Calu3 (cell line): ENCODE results near the gene MYRFL. TPM values are rescaled to one million over a fixed set of nuclear protein-coding genes. Genes with fewer than 3 reads are reported as not detected.
A peak's percentile ranks its signal among the peaks of the same experiment; 100 is the strongest.
"Not testable (repeated sequence)": the region's sequence is repeated elsewhere in the genome, so short reads cannot be mapped to it uniquely, and the experiment has no call there.

Experiments used
- BruUV-seq: library from RNA; stranded (reverse); fragments of 400-500 nt; replicated peaks from 2 replicates; lab custom pipeline; 2021; lab: Mats Ljungman, UMichigan
- CTCF ChIA-PET: fragments of 300-600 bp; sonication (Branson Sonifier 250); formaldehyde crosslinking; loops from one replicate; lab custom pipeline; 2022; ENCODE audit warnings: antibody characterized with exemption; lab: Charles Lee
- DNase-seq: peaks from one replicate; pipeline ENCODE4 v3.0.0; 2022
- H3K27ac Mint-ChIP-seq: one replicate; pipeline ENCODE4 v1.8.0; 2022; ENCODE audit warnings: mixed read lengths; ENCODE audit not compliant: unreplicated experiment
- H3K27me3 Mint-ChIP-seq: one replicate; pipeline ENCODE4 v1.8.0; 2022; ENCODE audit warnings: mixed read lengths; ENCODE audit not compliant: unreplicated experiment
- H3K36me3 Mint-ChIP-seq: one replicate; pipeline ENCODE4 v1.8.0; 2022; ENCODE audit warnings: mild to moderate bottlenecking, moderate library complexity, mixed read lengths; ENCODE audit not compliant: insufficient read depth, unreplicated experiment
- H3K4me1 Mint-ChIP-seq: one replicate; pipeline ENCODE4 v1.8.0; 2022; ENCODE audit warnings: mild to moderate bottlenecking, low read depth, mixed read lengths; ENCODE audit not compliant: unreplicated experiment
- H3K4me3 Mint-ChIP-seq: one replicate; pipeline ENCODE4 v1.8.0; 2022; ENCODE audit warnings: mild to moderate bottlenecking, low read depth, moderate library complexity, mixed read lengths; ENCODE audit not compliant: unreplicated experiment
- H3K9me3 Mint-ChIP-seq: one replicate; pipeline ENCODE4 v1.8.0; 2022; ENCODE audit warnings: low read depth, mixed read lengths; ENCODE audit not compliant: unreplicated experiment
- CTCF ChIP-seq: fragments of 200-600 bp; IDR thresholded peaks from one replicate; pipeline ENCODE4 v1.8.0; 2022; ENCODE audit warnings: antibody characterized with exemption; ENCODE audit not compliant: unreplicated experiment
- intact Hi-C: fragments of 100-400 bp; cut with micrococcal nuclease; formaldehyde crosslinking; loops from one replicate; pipeline ENCODE4 v1.10.0; 2022; ENCODE audit not compliant: unreplicated experiment
- total RNA-seq: library from RNA; stranded (reverse); gene quantifications from 2 replicates; pipeline ENCODE4 v1.2.3, GENCODE V29; 2022

The MYRFL gene
- total RNA-seq, 1 experiment from 2014 or later, result 1.7 TPM

GRCh38 chr12:69993433-69993832 is 168.4 kb downstream of the MYRFL start:
- no peaks in the 10 kb centered on the region for H3K36me3 Mint-ChIP-seq
- TF ChIP-seq CTCF, result no peak
- BruUV-seq, result no TSS peak
- CTCF ChIA-PET, result interaction anchor here (0.8 kb wide), 1 partner anchor 20 kb away, joined by 6 read pairs; no protein-coding TSS in a partner anchor
- H3K4me3 Mint-ChIP-seq, result no peak overlapping the region
- no peaks in the 10 kb centered on the region for H3K27me3 Mint-ChIP-seq
- H3K27ac Mint-ChIP-seq, result no peak overlapping the region
- no peak for DNase-seq
- intact Hi-C loops, result no loop called here
- H3K9me3 Mint-ChIP-seq, result no peaks in the 10 kb centered on the region
- H3K4me1 Mint-ChIP-seq, result no peaks in the 10 kb centered on the region

GRCh38 chr12:69994086-69994485 is 169.1 kb downstream of the MYRFL start:
- DNase-seq, BruUV-seq, H3K9me3 Mint-ChIP-seq, H3K27me3 Mint-ChIP-seq, H3K36me3 Mint-ChIP-seq, intact Hi-C loops, H3K27ac Mint-ChIP-seq, CTCF ChIA-PET, H3K4me3 Mint-ChIP-seq, H3K4me1 Mint-ChIP-seq: not testable (repeated sequence)

GRCh38 chr12:69994724-69995173 is 169.7 kb downstream of the MYRFL start:
- BruUV-seq, result no TSS peak
- CTCF ChIA-PET, result interaction anchor here (0.7 kb wide), 1 partner anchor 522 kb away, joined by 6 read pairs; no protein-coding TSS in a partner anchor
- H3K27me3 Mint-ChIP-seq, result no peaks in the 10 kb centered on the region
- H3K4me1 Mint-ChIP-seq, result no peaks in the 10 kb centered on the region
- no peaks in the 10 kb centered on the region for H3K9me3 Mint-ChIP-seq
- TF ChIP-seq CTCF, result no peak
- H3K4me3 Mint-ChIP-seq, result no peak overlapping the region
- H3K36me3 Mint-ChIP-seq, result no peaks in the 10 kb centered on the region
- intact Hi-C loops, result no loop called here
- DNase-seq, result peak; percentile 30
- H3K27ac Mint-ChIP-seq, result no peak overlapping the region

- Mint-ChIP-seq H3K4me3 (no peak overlapping the region), H3K4me1 (no peaks in the 10 kb centered on the region), H3K36me3 (no peaks in the 10 kb centered on the region), H3K27me3 (no peaks in the 10 kb centered on the region), H3K9me3 (no peaks in the 10 kb centered on the region), H3K27ac (no peak overlapping the region)
- no peak for DNase-seq
- no peak for TF ChIP-seq CTCF
- intact Hi-C loops, result no loop called here
- no TSS peak for BruUV-seq
- CTCF ChIA-PET, result no interaction called here
Measured at GRCh38 chr12:69996241-69996640, 171.2 kb downstream of the MYRFL start.

- Mint-ChIP-seq H3K27ac (no peak overlapping the region), H3K4me3 (no peak overlapping the region), H3K9me3 (no peaks in the 10 kb centered on the region), H3K36me3 (no peaks in the 10 kb centered on the region), H3K4me1 (no peaks in the 10 kb centered on the region), H3K27me3 (no peaks in the 10 kb centered on the region)
- BruUV-seq, result no TSS peak
- intact Hi-C loops, result no loop called here
- CTCF ChIA-PET, result no interaction called here
- DNase-seq, result no peak
- no peak for TF ChIP-seq CTCF
Measured at GRCh38 chr12:69996722-69997121, 171.7 kb downstream of the MYRFL start.
